ENCODE measurements around the gene CEMIP.

Gene CEMIP

DNA sequence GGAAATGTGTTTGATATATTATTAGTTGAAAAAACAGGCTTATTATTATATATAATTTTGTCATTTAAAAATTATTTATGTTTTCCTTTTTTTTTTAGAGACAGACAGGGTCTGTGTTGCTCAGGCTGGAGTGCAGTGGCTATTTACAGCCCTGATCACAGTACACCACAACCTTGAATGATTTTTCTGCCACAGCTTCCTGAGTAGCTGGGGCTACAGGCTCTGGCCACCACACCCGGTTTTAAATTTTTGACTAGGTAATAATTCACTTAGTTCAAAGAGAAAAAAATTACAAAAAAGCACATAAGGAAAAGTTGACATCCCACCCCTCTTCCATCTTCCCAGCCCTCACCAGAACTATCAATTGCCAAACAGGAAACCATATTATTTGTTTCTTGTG lies 4.7 kb upstream of the CEMIP start:
- Histone ChIP-seq H3K79me2 (ENCODE audit: insufficient read depth, low read length) (no peaks in the 10 kb centered on the region), H3K9me3 (ENCODE audit: insufficient read depth, low read depth, low read length) (no peaks in the 10 kb centered on the region), H4K20me1 (ENCODE audit: insufficient read depth, low read length, poor library complexity, severe bottlenecking) (no peaks in the 10 kb centered on the region), H3K4me1 (ENCODE audit: insufficient read depth, low read length, poor library complexity, severe bottlenecking) (no peaks in the 10 kb centered on the region), H3K27me3 (ENCODE audit: insufficient read depth, low read length, poor library complexity, severe bottlenecking) (no peaks in the 10 kb centered on the region), H3K9ac (ENCODE audit: low read depth, low read length, poor library complexity, severe bottlenecking) (no peak overlapping the region), H3K9me2 (replicated peaks; ENCODE audit: low read depth, low read length) (no peaks in the 10 kb centered on the region), H3K4me3 (ENCODE audit: low read length, poor library complexity, severe bottlenecking) (no peak overlapping the region), H2AFZ (ENCODE audit: low read length) (no peak overlapping the region), H3F3A (ENCODE audit: low read depth) (no peaks in the 10 kb centered on the region), H3K36me3 (ENCODE audit: insufficient read depth, low read length) (no peaks in the 10 kb centered on the region), H3K4me2 (ENCODE audit: low read depth, low read length, poor library complexity, severe bottlenecking) (no peak overlapping the region)
- TF ChIP-seq EZH2phosphoT487 (IDR thresholded peaks at IDR 0.05; ENCODE audit: borderline replicate concordance) (no peak), CTCF (conservative IDR thresholded peaks at IDR 0.05; ENCODE audit: low read length) (no peak)

DNA sequence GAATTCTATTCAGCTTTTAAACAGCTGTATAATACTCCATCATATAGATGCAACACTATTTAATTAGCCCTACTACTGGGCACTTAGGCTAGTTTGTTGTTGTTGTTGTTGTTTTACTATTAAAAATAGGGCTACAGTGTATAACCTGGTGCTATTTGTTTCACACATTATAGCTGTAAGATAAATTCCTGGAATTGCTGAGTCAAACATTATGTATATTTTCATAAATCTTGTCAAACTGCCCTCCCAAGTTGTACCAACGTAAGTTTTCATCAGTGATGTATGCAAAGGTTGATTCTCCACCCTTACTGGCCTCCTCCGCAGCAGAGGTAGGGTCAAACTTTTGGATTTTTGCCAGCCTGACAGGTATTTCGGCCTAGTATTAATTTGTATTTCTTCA lies 3.8 kb upstream of the CEMIP start:
- H3F3A ChIP-seq (ENCODE audit: low read depth) = no peaks in the 10 kb centered on the region
- H3K79me2 ChIP-seq (ENCODE audit: insufficient read depth, low read length) = no peaks in the 10 kb centered on the region
- H3K36me3 ChIP-seq (ENCODE audit: insufficient read depth, low read length) = no peaks in the 10 kb centered on the region

GRCh38 chr15:80776420-80777045 lies 2.6 kb upstream of the CEMIP start:
- Histone ChIP-seq H3K4me2 (ENCODE audit: low read depth, low read length, poor library complexity, severe bottlenecking) (no peak overlapping the region), H3K36me3 (ENCODE audit: insufficient read depth, low read length) (no peaks in the 10 kb centered on the region), H4K20me1 (ENCODE audit: insufficient read depth, low read length, poor library complexity, severe bottlenecking) (no peaks in the 10 kb centered on the region), H3F3A (ENCODE audit: low read depth) (no peaks in the 10 kb centered on the region), H2AFZ (ENCODE audit: low read length) (no peak overlapping the region), H3K27me3 (ENCODE audit: insufficient read depth, low read length, poor library complexity, severe bottlenecking) (no peaks in the 10 kb centered on the region), H3K4me1 (ENCODE audit: insufficient read depth, low read length, poor library complexity, severe bottlenecking) (no peaks in the 10 kb centered on the region), H3K4me3 (ENCODE audit: low read length, poor library complexity, severe bottlenecking) (no peak overlapping the region), H3K9ac (ENCODE audit: low read depth, low read length, poor library complexity, severe bottlenecking) (no peak overlapping the region), H3K9me3 (ENCODE audit: insufficient read depth, low read depth, low read length) (no peaks in the 10 kb centered on the region), H3K79me2 (ENCODE audit: insufficient read depth, low read length) (no peaks in the 10 kb centered on the region), H3K9me2 (replicated peaks; ENCODE audit: low read depth, low read length) (no peaks in the 10 kb centered on the region)
- TF ChIP-seq CTCF (conservative IDR thresholded peaks at IDR 0.05; ENCODE audit: low read length) = peak; percentile 95
- TF ChIP-seq EZH2phosphoT487 (IDR thresholded peaks at IDR 0.05; ENCODE audit: borderline replicate concordance) = no peak

More for the DNA sequence above, 3.8 kb upstream of the CEMIP start:
- Histone ChIP-seq H3K27me3 (ENCODE audit: insufficient read depth, low read length, poor library complexity, severe bottlenecking) (no peaks in the 10 kb centered on the region), H3K4me2 (ENCODE audit: low read depth, low read length, poor library complexity, severe bottlenecking) (no peak overlapping the region), H2AFZ (ENCODE audit: low read length) (no peak overlapping the region), H3K9ac (ENCODE audit: low read depth, low read length, poor library complexity, severe bottlenecking) (no peak overlapping the region), H3K9me3 (ENCODE audit: insufficient read depth, low read depth, low read length) (no peaks in the 10 kb centered on the region), H3K4me1 (ENCODE audit: insufficient read depth, low read length, poor library complexity, severe bottlenecking) (no peaks in the 10 kb centered on the region), H4K20me1 (ENCODE audit: insufficient read depth, low read length, poor library complexity, severe bottlenecking) (no peaks in the 10 kb centered on the region), H3K4me3 (ENCODE audit: low read length, poor library complexity, severe bottlenecking) (no peak overlapping the region), H3K9me2 (replicated peaks; ENCODE audit: low read depth, low read length) (no peaks in the 10 kb centered on the region)
- TF ChIP-seq EZH2phosphoT487 (IDR thresholded peaks at IDR 0.05; ENCODE audit: borderline replicate concordance) = no peak

- H3K79me2 ChIP-seq (ENCODE audit: insufficient read depth, low read length) = no peaks in the 10 kb centered on the region
- H3F3A ChIP-seq (ENCODE audit: low read depth) = no peaks in the 10 kb centered on the region
- no peaks in the 10 kb centered on the region for H3K36me3 ChIP-seq (ENCODE audit: insufficient read depth, low read length)
- H3K4me3 ChIP-seq (ENCODE audit: low read length, poor library complexity, severe bottlenecking) = no peak overlapping the region
- H3K9ac ChIP-seq (ENCODE audit: low read depth, low read length, poor library complexity, severe bottlenecking) = no peak overlapping the region
- no peaks in the 10 kb centered on the region for H4K20me1 ChIP-seq (ENCODE audit: insufficient read depth, low read length, poor library complexity, severe bottlenecking)
- no peak for TF ChIP-seq EZH2phosphoT487 (IDR thresholded peaks at IDR 0.05; ENCODE audit: borderline replicate concordance)
- no peak for TF ChIP-seq CTCF (conservative IDR thresholded peaks at IDR 0.05; ENCODE audit: low read length)
- H3K9me3 ChIP-seq (ENCODE audit: insufficient read depth, low read depth, low read length) = no peaks in the 10 kb centered on the region
- no peaks in the 10 kb centered on the region for H3K27me3 ChIP-seq (ENCODE audit: insufficient read depth, low read length, poor library complexity, severe bottlenecking)
- no peaks in the 10 kb centered on the region for H3K4me1 ChIP-seq (ENCODE audit: insufficient read depth, low read length, poor library complexity, severe bottlenecking)
- no peaks in the 10 kb centered on the region for H3K9me2 ChIP-seq (replicated peaks; ENCODE audit: low read depth, low read length)
- no peak overlapping the region for H3K4me2 ChIP-seq (ENCODE audit: low read depth, low read length, poor library complexity, severe bottlenecking)
- H2AFZ ChIP-seq (ENCODE audit: low read length) = no peak overlapping the region
Measured at GRCh38 chr15:80777137-80777536, 2.0 kb upstream of the CEMIP start.

Data from Loucy (cell line).